Stomach (tissue), 9 donors: Measurements from ENCODE around the gene FBXW8. TPM values are rescaled to one million over a fixed set of nuclear protein-coding genes. Genes with fewer than 3 reads are reported as not detected.

Experiments
- DNase-seq, 2 donors: peaks; one replicate each; pipeline versions ENCODE4 v3.0.0 to v3.0.0-alpha.2; 2013 to 2019
- H3K27ac ChIP-seq, 5 donors: fragments of 200-600 bp in 4 of 5; sonication (generic) in 4 of 5; one replicate each; pipeline ENCODE4 v1.5.1; 2013 to 2019; ENCODE audit warnings: mild to moderate bottlenecking in 1 of 5, moderate library complexity in 1 of 5
- H3K27me3 ChIP-seq, 3 donors: fragments of 200-600 bp; sonication (generic); one replicate each; pipeline ENCODE4 v1.5.1; 2017 to 2019; ENCODE audit warnings: mixed run types in 1 of 3
- H3K36me3 ChIP-seq, 4 donors: fragments of 200-600 bp; sonication (generic); 1 replicate in 3 of 4; 2 replicates in 1 of 4; pipeline ENCODE4 v1.5.1; 2016 to 2019
- H3K4me1 ChIP-seq, 4 donors: fragments of 200-600 bp; sonication (generic); one replicate each; pipeline ENCODE4 v1.5.1; 2016 to 2019
- H3K4me3 ChIP-seq, 4 donors: fragments of 200-600 bp; sonication (generic) in 3 of 4; one replicate each; pipeline ENCODE4 v1.5.1; 2016 to 2019; ENCODE audit warnings: mild to moderate bottlenecking in 1 of 4
- H3K9me3 ChIP-seq, 4 donors: fragments of 200-600 bp; sonication (generic); one replicate each; pipeline ENCODE4 v1.5.1; 2016 to 2019
- CTCF ChIP-seq, 7 experiments: fragments of 450-650 bp in 4 of 7; fragments of 200-600 bp in 3 of 7; sonication (generic) in 3 of 7; IDR thresholded peaks; one replicate each; pipeline ENCODE4 v1.5.1; 2016 to 2019; ENCODE audit warnings: antibody characterized with exemption in 7 of 7, control low read depth in 2 of 7, mild to moderate bottlenecking in 1 of 7
- EP300 ChIP-seq: sonication (generic); formaldehyde crosslinking; IDR thresholded peaks from one replicate; pipeline ENCODE4 v1.6.1; 2017; ENCODE audit warnings: antibody characterized with exemption
- POLR2A ChIP-seq, 4 donors: fragments of 450-650 bp; IDR thresholded peaks; one replicate each; pipeline ENCODE4 v1.6.1; 2016; ENCODE audit warnings: antibody characterized with exemption in 4 of 4, control low read depth in 2 of 4, mild to moderate bottlenecking in 1 of 4, moderate library complexity in 1 of 4
- POLR2AphosphoS5 ChIP-seq, 3 donors: sonication (generic); formaldehyde crosslinking; IDR thresholded peaks; one replicate each; pipeline ENCODE4 v1.6.1; 2016; ENCODE audit warnings: antibody characterized with exemption in 3 of 3
- WGBS, 5 donors: extraction: QIAGEN DNeasy Blood & Tissue Kit in 3 of 5; methylation state at CpG; one replicate each; pipeline versions ENCODE4 v1.1.5 to v1.1.7; 2013 to 2018; 5-methylcytosine and 5-hydroxymethylcytosine counted together
- intact Hi-C: fragments of 100-400 bp; cut with DNase I; formaldehyde crosslinking; loops from one replicate; pipeline ENCODE4 v1.15.1; 2023; ENCODE audit warnings: low total_unique reads
- polyA plus RNA-seq, 3 donors: library from polyadenylated mRNA; stranded (reverse); fragments of 200-250 nt; gene quantifications; one replicate each; pipeline ENCODE4 v1.2.3, GENCODE V29; 2013
- total RNA-seq, 5 donors: library from RNA; depleted of rRNA; stranded (reverse); fragments of >200 nt; gene quantifications; one replicate each; pipeline versions ENCODE4 v1.1.0 to v1.2.3, GENCODE V29; 2014 to 2016
- donor health status: healthy with polysubstance abuse.
- donor health status: Bipolar disorder and iron deficiency.
- donor health status: healthy.

The FBXW8 gene
- total and polyA plus RNA-seq, 8 donors: 3.2 to 28.7 (median 6.7) TPM

- WGBS, 5 donors: 56 to 72% (median 69%) methylated on average over 5 of the region's 5 CpGs
- peak in 1 of 2 donors; percentile 64 for DNase-seq
- Histone ChIP-seq H3K4me1 (peaks cover 27 to 71% (median 41%) of the 10 kb centered on the region in 4 donors), H3K27me3 (no peaks in the 10 kb centered on the region), H3K36me3 (peaks cover 4 to 19% (median 16%) of the 10 kb centered on the region in 4 donors), H3K27ac (peak overlapping the region in 1 of 5 donors; percentile 5), H3K9me3 (no peaks in the 10 kb centered on the region), H3K4me3 (no peak overlapping the region)
- intact Hi-C loops: no loop called here
- TF ChIP-seq EP300 (no peak), CTCF (IDR thresholded peaks at IDR 0.05) (no peak), POLR2AphosphoS5 (IDR thresholded peaks at IDR 0.05) (peak in 1 of 3 donors; percentile 19), POLR2A (IDR thresholded peaks at IDR 0.05) (no peak)
Measured at GRCh38 chr12:116924558-116925453, 14.1 kb downstream of the FBXW8 start.

GRCh38 chr12:116926283-116927243, 15.8 kb downstream of the FBXW8 start:
- intact Hi-C loops: no loop called here
- WGBS, 5 donors: 61 to 79% (median 73%) methylated on average over 8 of the region's 8 CpGs
- Histone ChIP-seq H3K27ac (peak overlapping the region in 2 of 5 donors; percentile 10 to 43), H3K36me3 (peaks cover 4 to 23% (median 17%) of the 10 kb centered on the region in 4 donors), H3K27me3 (no peaks in the 10 kb centered on the region), H3K4me3 (no peak overlapping the region), H3K9me3 (no peaks in the 10 kb centered on the region), H3K4me1 (peaks cover 13 to 53% (median 28%) of the 10 kb centered on the region in 4 donors)
- no peak for DNase-seq
- TF ChIP-seq POLR2AphosphoS5 (IDR thresholded peaks at IDR 0.05): no peak

- DNase-seq: no peak
- peaks cover 13 to 49% (median 31%) of the 10 kb centered on the region in 4 donors for H3K4me1 ChIP-seq
- H3K27ac ChIP-seq: peak overlapping the region in 2 of 5 donors; percentile 10 to 43
- intact Hi-C loops: no loop called here
- H3K36me3 ChIP-seq: peaks cover 4 to 23% (median 17%) of the 10 kb centered on the region in 4 donors
- no peaks in the 10 kb centered on the region for H3K27me3 ChIP-seq
- no peaks in the 10 kb centered on the region for H3K9me3 ChIP-seq
- WGBS, 5 donors: 70 to 80% (median 75%) methylated on average over 9 of the region's 9 CpGs
- TF ChIP-seq POLR2AphosphoS5 (IDR thresholded peaks at IDR 0.05): no peak
- no peak for TF ChIP-seq CTCF (IDR thresholded peaks at IDR 0.05)
- TF ChIP-seq EP300: no peak
- TF ChIP-seq POLR2A (IDR thresholded peaks at IDR 0.05): no peak
- no peak overlapping the region for H3K4me3 ChIP-seq
Measured at GRCh38 chr12:116927244-116927940, 16.6 kb downstream of the FBXW8 start.

GRCh38 chr12:116928504-116928903, 17.8 kb downstream of the FBXW8 start:
- whole genome bisulfite sequencing, 5 donors: 90 to 97% (median 95%) methylated on average over 5 of the region's 5 CpGs
- Histone ChIP-seq H3K27me3 (no peaks in the 10 kb centered on the region), H3K4me1 (peaks cover 16 to 59% (median 39%) of the 10 kb centered on the region in 4 donors), H3K27ac (no peak overlapping the region), H3K4me3 (no peak overlapping the region), H3K36me3 (peaks cover 4 to 23% (median 17%) of the 10 kb centered on the region in 4 donors), H3K9me3 (no peaks in the 10 kb centered on the region)
- DNase-seq: no peak
- no peak for TF ChIP-seq EP300
- TF ChIP-seq POLR2A (IDR thresholded peaks at IDR 0.05): no peak
- TF ChIP-seq POLR2AphosphoS5 (IDR thresholded peaks at IDR 0.05): no peak
- TF ChIP-seq CTCF (IDR thresholded peaks at IDR 0.05): no peak
- intact Hi-C loops: no loop called here
